ENCODE measurements around the gene RPS15A.
A peak's percentile ranks its signal among the peaks of the same experiment; 100 is the strongest.

RPS15A gene

DNA sequence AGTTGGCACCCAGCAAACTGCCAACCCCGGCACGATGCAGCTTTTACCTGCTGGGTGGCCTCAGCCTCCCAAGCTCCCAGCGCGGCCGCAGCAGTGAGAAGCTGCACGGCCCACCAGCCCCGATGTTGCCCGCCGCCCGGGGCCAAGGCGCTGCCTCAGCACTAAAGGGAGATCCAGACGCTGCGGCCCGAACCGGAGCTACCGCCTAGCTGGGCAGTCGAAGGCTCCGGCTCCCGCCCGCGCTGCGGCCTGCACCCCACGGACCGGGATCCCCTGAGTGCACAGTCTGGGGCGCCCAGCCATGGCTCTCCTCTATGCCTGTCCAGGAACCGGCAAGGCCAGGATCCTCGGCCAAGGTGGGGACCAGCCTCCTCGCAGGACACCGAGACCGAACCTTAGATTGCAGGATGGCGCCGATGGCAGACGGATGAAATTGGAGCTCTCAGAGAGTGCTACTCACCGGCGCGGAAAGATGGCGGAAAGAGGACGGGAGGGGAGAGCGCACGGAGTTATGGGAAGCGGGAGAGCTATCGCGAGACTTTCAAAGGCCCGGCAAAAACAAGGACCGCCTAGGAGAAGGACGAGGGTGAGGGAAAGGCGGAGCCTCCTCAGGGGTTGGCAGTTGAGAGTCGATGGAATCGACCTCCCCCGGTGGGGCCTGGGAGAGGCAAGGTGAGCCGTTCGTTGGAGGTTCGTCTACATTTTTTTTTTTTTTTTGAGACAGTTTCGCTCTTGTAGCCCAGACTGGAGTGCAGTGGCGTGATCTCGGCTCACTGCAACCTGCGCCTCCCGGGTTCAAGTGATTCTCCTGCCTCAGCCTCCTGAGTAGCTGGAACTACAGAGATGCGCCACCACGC is at the start of gene RPS15A:
Gene RPS15A (minus strand): TSS at position 485 of the 857 bp plus-strand sequence. CDS start 1,221 bp downstream, outside the sequence.
- DNase-seq, result peak; percentile 97

GRCh38 chr16:18839555-18839954 is 49.4 kb upstream of the RPS15A start:
- no peak for DNase-seq

GRCh38 chr16:18836702-18837101 is 46.6 kb upstream of the RPS15A start:
- DNase-seq, result no peak

DNA sequence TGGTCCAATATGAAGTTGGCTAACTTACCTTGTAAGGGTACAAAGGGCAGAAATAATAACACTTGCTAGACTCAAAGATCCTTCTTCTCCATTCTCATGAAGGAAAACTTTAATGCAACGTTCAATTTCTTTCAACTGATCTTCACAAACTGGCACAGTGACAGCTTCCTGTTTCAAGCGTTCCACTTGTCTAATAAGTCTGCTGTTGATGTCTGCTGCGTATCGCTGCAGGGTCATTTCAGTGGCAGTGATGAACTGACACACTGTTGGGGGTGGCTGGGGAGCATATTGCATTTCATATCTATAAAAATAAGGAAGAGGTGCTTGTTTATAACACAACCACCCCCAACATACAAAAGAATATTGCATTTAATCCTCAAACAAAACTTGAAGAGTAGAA is 44.7 kb upstream of the RPS15A start:
- no peak for DNase-seq

DNA sequence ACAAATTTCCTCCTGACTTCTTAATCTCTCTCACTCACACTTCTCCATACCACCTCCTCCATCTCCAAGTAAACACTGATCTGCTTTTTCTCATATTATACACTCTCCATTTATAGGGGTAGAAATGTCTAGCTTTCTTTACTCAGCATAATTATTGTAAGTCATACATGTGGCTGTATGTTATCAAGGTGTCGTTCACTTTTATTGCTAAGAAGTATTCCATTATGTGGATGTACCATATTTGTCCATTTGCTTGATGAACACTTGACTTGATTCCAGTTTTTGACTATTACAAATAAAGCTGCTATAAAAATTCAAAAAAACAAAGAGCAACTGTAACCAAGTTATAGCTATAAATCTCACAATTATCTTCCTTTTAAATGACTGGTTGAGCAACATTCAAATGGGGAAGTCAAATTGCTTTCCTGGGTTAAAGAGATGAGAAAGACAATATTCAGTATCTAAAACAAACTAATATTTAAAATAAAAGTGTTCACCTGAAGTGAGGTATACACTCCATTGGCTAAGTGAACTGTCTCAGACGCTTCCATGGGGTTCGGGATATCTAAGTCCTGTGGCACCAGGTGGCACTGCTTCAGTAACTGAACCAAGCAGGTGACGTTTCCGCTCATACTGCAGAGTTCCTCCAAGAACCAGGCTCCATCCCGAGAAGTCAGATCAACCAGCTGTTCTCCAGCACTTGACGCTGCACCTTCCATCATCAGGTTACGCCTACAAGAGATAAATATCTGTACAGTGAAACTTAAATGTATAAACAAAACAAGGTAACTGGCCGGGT is 43.8 kb upstream of the RPS15A start:
- DNase-seq, result no peak

- DNase-seq, result no peak
Measured at GRCh38 chr16:18832613-18833012, 42.5 kb upstream of the RPS15A start.

GRCh38 chr16:18832006-18832405 is 41.9 kb upstream of the RPS15A start:
- no peak for DNase-seq

GRCh38 chr16:18829251-18829650 is 39.1 kb upstream of the RPS15A start:
- DNase-seq, result no peak

DNA sequence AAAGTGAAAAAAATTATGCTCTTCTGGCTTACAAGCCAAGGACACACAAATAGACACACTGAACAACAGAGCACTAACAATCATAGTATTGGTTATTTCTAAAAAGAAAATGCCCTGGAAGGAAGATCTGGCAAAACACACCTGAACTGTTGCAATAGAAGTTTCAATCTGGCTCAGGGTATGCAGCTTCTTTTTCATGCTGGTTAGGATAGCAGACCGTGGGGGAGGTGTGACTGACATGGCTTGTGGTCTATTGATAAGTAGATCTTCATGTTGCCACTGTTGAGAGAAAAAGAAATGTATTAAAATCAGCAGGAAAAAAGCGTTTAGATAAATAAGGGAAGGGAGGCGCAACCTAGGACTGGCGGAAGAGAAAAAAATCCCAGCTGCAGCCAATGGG is 37.8 kb upstream of the RPS15A start:
- DNase-seq, result no peak

- DNase-seq, result no peak
Measured at GRCh38 chr16:18816286-18816685, 26.2 kb upstream of the RPS15A start.

- no peak for DNase-seq
Measured at GRCh38 chr16:18811925-18812324, 21.8 kb upstream of the RPS15A start.

DNA sequence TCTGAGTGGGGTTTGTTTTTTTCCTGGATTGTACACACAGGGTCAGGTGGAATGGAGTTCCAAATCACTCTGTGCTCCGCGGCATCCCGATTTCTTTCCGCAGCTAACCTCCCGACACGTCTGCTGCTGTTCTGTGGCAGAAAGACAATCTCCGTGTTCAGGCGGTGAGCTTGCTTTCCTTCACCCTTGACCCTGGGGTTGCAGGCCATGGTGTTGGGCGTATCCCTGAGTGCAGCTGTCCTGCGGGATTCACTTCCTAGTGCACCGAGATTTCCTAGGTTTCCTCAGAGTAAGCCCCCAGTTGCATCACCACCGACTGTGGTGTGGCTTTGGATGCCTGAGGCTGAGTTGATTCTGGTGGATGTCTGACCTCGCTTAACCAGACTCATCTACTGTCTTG is 19.0 kb upstream of the RPS15A start:
- DNase-seq, result no peak

GRCh38 chr16:18805257-18805773 is 15.2 kb upstream of the RPS15A start:
- no peak for DNase-seq

DNA sequence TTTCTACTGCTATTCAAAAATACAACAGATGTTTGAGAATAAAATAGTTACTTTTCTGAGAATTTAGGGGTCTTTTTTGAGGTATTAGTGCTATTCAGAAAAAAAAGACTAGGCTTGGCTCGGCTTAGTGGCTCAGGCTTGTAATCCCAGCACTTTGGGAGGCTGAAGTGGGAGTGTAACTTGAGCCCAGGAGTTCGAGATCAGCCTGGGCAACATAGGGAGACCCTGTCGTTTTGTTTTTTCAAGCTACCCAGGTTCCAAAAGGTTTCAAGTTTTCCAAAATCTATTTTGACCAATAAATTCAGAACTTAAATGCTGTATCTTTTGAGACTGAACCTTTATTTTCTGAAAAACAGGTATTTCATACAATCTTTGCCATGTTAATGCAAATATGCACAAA is 14.4 kb upstream of the RPS15A start:
- DNase-seq, result no peak

DNA sequence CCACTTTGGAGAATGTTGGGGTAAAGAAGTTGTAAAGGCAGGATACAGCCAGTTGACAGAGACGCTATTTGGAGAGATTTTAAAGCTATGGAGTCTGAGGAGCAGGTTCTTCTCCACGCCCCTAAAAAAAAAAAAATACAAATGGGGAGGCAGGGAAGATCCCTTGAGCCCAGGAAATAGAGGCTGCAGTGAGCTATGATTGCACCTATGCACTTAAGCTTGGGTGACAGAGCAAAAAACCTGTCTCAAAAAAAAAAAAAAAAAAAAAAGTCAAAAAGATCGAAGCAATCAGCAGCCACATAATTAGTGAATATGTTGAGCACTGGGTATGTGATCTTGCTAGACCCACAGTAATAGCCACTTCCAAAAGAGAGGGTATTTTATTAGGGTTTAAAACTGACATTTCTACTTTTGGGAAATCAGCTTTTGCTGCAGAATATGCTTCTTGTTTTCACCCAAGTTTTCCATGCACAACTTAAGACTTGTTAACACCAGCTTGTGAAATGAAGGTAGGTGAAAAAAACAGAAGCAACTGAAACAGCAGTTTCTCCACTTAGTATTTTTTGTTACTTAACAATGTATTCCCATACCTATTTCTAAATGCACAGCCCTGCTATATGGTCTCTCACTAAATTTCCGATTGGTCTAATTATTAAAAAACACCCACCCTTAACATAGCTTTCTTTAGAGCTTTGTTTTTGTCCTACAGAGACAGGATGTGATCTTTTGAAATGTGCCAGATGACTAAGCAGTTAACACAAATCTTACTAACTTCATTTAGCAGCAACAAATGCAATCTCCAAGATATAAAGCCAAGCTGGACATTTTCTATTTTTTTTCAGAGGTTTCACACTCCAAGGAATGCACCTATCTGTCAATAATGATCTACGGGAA is 13.7 kb upstream of the RPS15A start:
- DNase-seq, result no peak

DNA sequence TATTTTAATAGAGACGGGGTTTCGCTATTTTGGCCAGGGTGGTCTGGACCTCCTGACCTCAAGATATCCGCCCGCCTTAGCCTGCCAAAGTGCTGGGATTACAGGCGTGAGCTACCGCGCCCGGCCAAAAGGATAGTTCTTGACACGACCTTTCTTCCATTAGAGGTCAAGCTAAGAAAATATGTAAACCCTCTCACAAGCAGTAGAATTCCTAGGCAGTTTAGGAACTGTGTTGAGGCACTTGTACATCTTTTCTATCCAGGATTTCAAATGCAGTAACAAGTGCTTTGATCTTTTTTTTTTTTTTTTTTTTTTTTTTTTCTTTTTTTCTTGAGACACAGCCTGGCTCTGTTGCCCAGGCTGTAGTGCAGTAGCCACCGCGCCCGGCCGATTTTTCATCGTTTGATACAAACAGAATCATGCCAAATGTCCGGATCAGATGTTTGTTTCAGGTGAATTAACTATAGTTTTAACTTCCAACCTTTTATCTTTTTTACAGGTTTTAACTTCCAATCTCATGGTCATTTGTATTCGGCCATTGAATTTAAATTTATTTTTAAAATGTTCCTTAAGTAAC is 12.7 kb upstream of the RPS15A start:
- no peak for DNase-seq

GRCh38 chr16:18801145-18801972 is 11.2 kb upstream of the RPS15A start, which contains the start of gene ARL6IP1:
Gene ARL6IP1 (minus strand): TSS chr16:18801549. CDS start chr16:18801466, 83 bp downstream.
- DNase-seq, result peak; percentile 99

DNA sequence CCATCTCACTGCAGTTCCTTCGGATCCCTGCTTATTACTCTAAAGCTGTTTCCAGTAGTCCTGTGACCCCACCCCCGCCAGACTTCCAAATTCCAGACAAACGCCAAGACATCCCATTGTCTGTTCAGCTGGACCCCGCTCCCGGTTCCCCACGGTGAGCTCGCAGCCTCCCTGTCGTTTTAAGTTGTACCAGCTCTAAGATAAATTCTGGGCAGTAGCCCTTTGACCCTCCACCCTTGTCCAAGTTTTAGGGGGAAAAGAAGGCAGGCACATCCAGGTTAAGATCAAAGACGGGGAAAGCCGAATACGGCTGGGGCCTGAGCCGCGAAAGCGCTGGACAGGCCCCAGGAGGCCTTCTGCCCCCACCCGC is 10.6 kb upstream of the RPS15A start:
- DNase-seq, result no peak

- DNase-seq, result no peak
Measured at GRCh38 chr16:18800293-18800692, 10.2 kb upstream of the RPS15A start.

GRCh38 chr16:18799500-18799899 is 9.4 kb upstream of the RPS15A start:
- no peak for DNase-seq

DNA sequence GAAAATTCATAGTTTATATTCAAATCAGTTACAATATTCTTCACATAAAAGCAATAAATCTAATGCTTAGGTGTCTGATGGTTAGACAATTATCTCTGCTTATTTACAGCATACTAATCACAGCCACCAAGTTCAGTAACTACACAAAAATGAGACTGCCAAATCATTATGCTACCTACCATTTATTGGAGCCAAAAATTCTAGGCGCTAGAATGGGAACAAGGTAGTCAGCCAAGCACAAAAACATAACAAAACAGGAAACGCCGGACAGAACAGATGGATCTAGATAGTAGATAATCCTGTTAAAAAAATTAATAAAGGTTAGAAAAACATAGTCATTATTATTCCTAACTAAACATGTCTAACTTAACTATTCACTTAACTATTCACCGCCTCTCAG is 7.6 kb upstream of the RPS15A start:
- no peak for DNase-seq

Measured in activated effector memory CD4-positive, alpha-beta T cell treated with anti-CD3 and anti-CD28 coated beads, Interleukin-2, amount 50 U/mL, for 16 hours (primary cell).